Trophoblast cell (in vitro differentiated cells and primary cell): ENCODE data around the gene TMEM198.

Source experiments
- DNase-seq, 2 donors: peaks; one replicate each; pipeline ENCODE4 v3.0.0-alpha.2; 2016
- H2AFZ ChIP-seq: 2 replicates; pipeline ENCODE4 v1.6.1; 2013; ENCODE audit warnings: low read length, moderate library complexity, mild to moderate bottlenecking; ENCODE audit not compliant: insufficient read depth, poor library complexity
- H2AK5ac ChIP-seq: 2 replicates; pipeline ENCODE4 v1.6.1; 2013; ENCODE audit warnings: mild to moderate bottlenecking, low read length
- H2BK120ac ChIP-seq: 2 replicates; pipeline ENCODE4 v1.6.1; 2013; ENCODE audit warnings: low read length, mild to moderate bottlenecking, moderate library complexity; ENCODE audit not compliant: insufficient read depth, poor library complexity
- H2BK12ac ChIP-seq: 2 replicates; pipeline ENCODE4 v1.6.1; 2013; ENCODE audit warnings: mild to moderate bottlenecking, low read length, moderate library complexity
- H2BK5ac ChIP-seq: 2 replicates; pipeline ENCODE4 v1.6.1; 2013; ENCODE audit warnings: low read length, low read depth, moderate library complexity, mild to moderate bottlenecking; ENCODE audit not compliant: poor library complexity
- H3K14ac ChIP-seq: 2 replicates; pipeline ENCODE4 v1.6.1; 2013; ENCODE audit warnings: mild to moderate bottlenecking, low read length
- H3K18ac ChIP-seq: 2 replicates; pipeline ENCODE4 v1.6.1; 2013; ENCODE audit warnings: mild to moderate bottlenecking, low read length
- H3K23ac ChIP-seq: 2 replicates; pipeline ENCODE4 v1.6.1; 2013; ENCODE audit warnings: low read length
- H3K27ac ChIP-seq: 2 replicates; pipeline ENCODE4 v1.5.1; 2013; ENCODE audit warnings: low read depth, mild to moderate bottlenecking, inconsistent platforms, low read length, moderate library complexity
- H3K27me3 ChIP-seq: 2 replicates; pipeline ENCODE4 v1.6.1; 2013; ENCODE audit warnings: inconsistent platforms, mild to moderate bottlenecking, low read length, moderate library complexity; ENCODE audit not compliant: insufficient read depth
- H3K36me3 ChIP-seq, 2 experiments: 1 replicate in 1 of 2; 2 replicates in 1 of 2; pipeline ENCODE4 v1.6.1; 2013; ENCODE audit warnings: low read length in 2 of 2, mild to moderate bottlenecking in 2 of 2, moderate library complexity in 1 of 2; ENCODE audit not compliant: insufficient read depth in 2 of 2, control insufficient read depth in 1 of 2
- H3K4ac ChIP-seq: 2 replicates; pipeline ENCODE4 v1.6.1; 2013; ENCODE audit warnings: low read depth, mild to moderate bottlenecking, low read length, moderate library complexity
- H3K4me1 ChIP-seq, 2 experiments: 1 replicate in 1 of 2; 2 replicates in 1 of 2; pipeline ENCODE4 v1.6.1; 2013; ENCODE audit warnings: low read length in 2 of 2, mild to moderate bottlenecking in 2 of 2, moderate library complexity in 1 of 2; ENCODE audit not compliant: insufficient read depth in 2 of 2, control insufficient read depth in 1 of 2
- H3K4me2 ChIP-seq: 2 replicates; pipeline ENCODE4 v1.6.1; 2013; ENCODE audit warnings: inconsistent platforms, mild to moderate bottlenecking, low read length, moderate library complexity
- H3K4me3 ChIP-seq: 2 replicates; pipeline ENCODE4 v1.5.1; 2013; ENCODE audit warnings: mild to moderate bottlenecking, low read depth, low read length, inconsistent platforms
- H3K79me1 ChIP-seq: one replicate; pipeline ENCODE4 v1.6.1; 2013; ENCODE audit warnings: low read length
- H3K79me2 ChIP-seq: 2 replicates; pipeline ENCODE4 v1.6.1; 2013; ENCODE audit warnings: low read length, mild to moderate bottlenecking; ENCODE audit not compliant: control insufficient read depth, insufficient read depth, poor library complexity
- H3K9ac ChIP-seq: 2 replicates; pipeline ENCODE4 v1.6.1; 2013; ENCODE audit warnings: mild to moderate bottlenecking, low read length
- H3K9me3 ChIP-seq: 2 replicates; pipeline ENCODE4 v1.6.1; 2013; ENCODE audit warnings: low read depth, mild to moderate bottlenecking, control low read depth, inconsistent platforms, low read length; ENCODE audit not compliant: insufficient read depth
- H4K12ac ChIP-seq: 2 replicates; pipeline ENCODE4 v1.6.1; 2013; ENCODE audit warnings: low read depth, mild to moderate bottlenecking, low read length, moderate library complexity
- H4K8ac ChIP-seq: 2 replicates; pipeline ENCODE4 v1.6.1; 2013; ENCODE audit warnings: low read depth, mild to moderate bottlenecking, low read length, moderate library complexity
- H4K91ac ChIP-seq: one replicate; pipeline ENCODE4 v1.6.1; 2013; ENCODE audit warnings: low read depth, mild to moderate bottlenecking, low read length, moderate library complexity
- WGBS: extraction: QIAGEN DNeasy Blood & Tissue Kit; methylation state at CpG from one replicate; pipeline ENCODE4 v1.1.7; 2013; ENCODE audit warnings: missing lambda C conversion rate; ENCODE audit not compliant: insufficient read length, insufficient coverage; ENCODE audit errors: extremely low coverage; 5-methylcytosine and 5-hydroxymethylcytosine counted together

The TMEM198 gene

GRCh38 chr2:219514836-219515235 is 29.0 kb upstream of the TMEM198 start:
- Histone ChIP-seq H3K27ac (no peak overlapping the region), H3K79me2 (no peaks in the 10 kb centered on the region), H3K14ac (no peak overlapping the region), H3K23ac (no peak overlapping the region), H4K12ac (no peak overlapping the region), H2BK5ac (no peak overlapping the region), H3K27me3 (peaks cover 27% of the 10 kb centered on the region), H3K36me3 (no peaks in the 10 kb centered on the region), H2BK12ac (no peak overlapping the region), H3K4me1 (peaks cover 0 to 6% of the 10 kb centered on the region in 2 experiments), H2AFZ (no peak overlapping the region), H3K9me3 (peaks cover 11% of the 10 kb centered on the region), H2BK120ac (no peak overlapping the region), H2AK5ac (no peak overlapping the region), H4K8ac (no peak overlapping the region), H3K4me3 (no peak overlapping the region), H4K91ac (no peak overlapping the region), H3K18ac (no peak overlapping the region), H3K4ac (no peak overlapping the region), H3K4me2 (no peak overlapping the region), H3K79me1 (no peaks in the 10 kb centered on the region), H3K9ac (no peak overlapping the region)
- WGBS: no CpG with 5 or more reads among the region's 21 CpGs
- no peak for DNase-seq

- no peak overlapping the region for H4K91ac ChIP-seq
- no peak overlapping the region for H3K14ac ChIP-seq
- H3K23ac ChIP-seq: no peak overlapping the region
- no peak overlapping the region for H3K4me3 ChIP-seq
- no peaks in the 10 kb centered on the region for H3K36me3 ChIP-seq
- no peak overlapping the region for H4K12ac ChIP-seq
- H3K4me2 ChIP-seq: no peak overlapping the region
- DNase-seq: no peak
- WGBS: no CpG with 5 or more reads among the region's 17 CpGs
- H3K79me1 ChIP-seq: no peaks in the 10 kb centered on the region
- no peak overlapping the region for H3K4ac ChIP-seq
- no peaks in the 10 kb centered on the region for H3K4me1 ChIP-seq
- H3K9ac ChIP-seq: no peak overlapping the region
- H2AFZ ChIP-seq: no peak overlapping the region
- peaks cover 27% of the 10 kb centered on the region for H3K27me3 ChIP-seq
- no peak overlapping the region for H4K8ac ChIP-seq
- H3K79me2 ChIP-seq: no peaks in the 10 kb centered on the region
- H2BK120ac ChIP-seq: no peak overlapping the region
- peaks cover 11% of the 10 kb centered on the region for H3K9me3 ChIP-seq
- H2AK5ac ChIP-seq: no peak overlapping the region
- H2BK12ac ChIP-seq: no peak overlapping the region
- no peak overlapping the region for H2BK5ac ChIP-seq
- H3K27ac ChIP-seq: no peak overlapping the region
- no peak overlapping the region for H3K18ac ChIP-seq
These were observed 27.8 kb upstream of the TMEM198 start for GRCh38 chr2:219515874-219516629.

- Histone ChIP-seq H4K91ac (no peak overlapping the region), H3K36me3 (no peaks in the 10 kb centered on the region), H3K4me3 (no peak overlapping the region), H2BK5ac (no peak overlapping the region), H4K12ac (no peak overlapping the region), H2BK120ac (no peak overlapping the region), H4K8ac (no peak overlapping the region), H3K9me3 (peaks cover 7% of the 10 kb centered on the region), H3K4me1 (peaks cover 0 to 2% of the 10 kb centered on the region in 2 experiments), H3K4me2 (no peak overlapping the region), H3K27ac (no peak overlapping the region), H3K4ac (no peak overlapping the region), H2BK12ac (no peak overlapping the region), H3K14ac (no peak overlapping the region), H3K27me3 (peaks cover 29% of the 10 kb centered on the region), H3K23ac (no peak overlapping the region), H3K9ac (no peak overlapping the region), H3K79me1 (no peaks in the 10 kb centered on the region), H2AK5ac (no peak overlapping the region), H3K79me2 (no peaks in the 10 kb centered on the region), H3K18ac (no peak overlapping the region), H2AFZ (no peak overlapping the region)
- WGBS: no CpG with 5 or more reads among the region's 7 CpGs
- DNase-seq: no peak
These were observed 26.9 kb upstream of the TMEM198 start for GRCh38 chr2:219516888-219517287.

- Histone ChIP-seq H3K4me2 (no peak overlapping the region), H3K4ac (no peak overlapping the region), H3K4me3 (no peak overlapping the region), H3K23ac (no peak overlapping the region), H3K9me3 (peaks cover 6% of the 10 kb centered on the region), H3K18ac (no peak overlapping the region), H3K79me1 (no peaks in the 10 kb centered on the region), H2AFZ (no peak overlapping the region), H3K36me3 (no peaks in the 10 kb centered on the region), H2BK12ac (no peak overlapping the region), H3K9ac (no peak overlapping the region), H3K79me2 (no peaks in the 10 kb centered on the region), H4K91ac (no peak overlapping the region), H4K12ac (no peak overlapping the region), H3K27me3 (peaks cover 35% of the 10 kb centered on the region), H2BK5ac (no peak overlapping the region), H2AK5ac (no peak overlapping the region), H3K27ac (no peak overlapping the region), H3K14ac (no peak overlapping the region), H4K8ac (no peak overlapping the region), H2BK120ac (no peak overlapping the region), H3K4me1 (peaks cover 0 to 2% of the 10 kb centered on the region in 2 experiments)
- no peak for DNase-seq
- WGBS: no CpG with 5 or more reads among the region's 10 CpGs
These were observed 25.7 kb upstream of the TMEM198 start for GRCh38 chr2:219517954-219518778.
